ENCODE data around the gene FKBP10.
A peak's percentile ranks its signal among the peaks of the same experiment; 100 is the strongest.

The FKBP10 gene, protein sequence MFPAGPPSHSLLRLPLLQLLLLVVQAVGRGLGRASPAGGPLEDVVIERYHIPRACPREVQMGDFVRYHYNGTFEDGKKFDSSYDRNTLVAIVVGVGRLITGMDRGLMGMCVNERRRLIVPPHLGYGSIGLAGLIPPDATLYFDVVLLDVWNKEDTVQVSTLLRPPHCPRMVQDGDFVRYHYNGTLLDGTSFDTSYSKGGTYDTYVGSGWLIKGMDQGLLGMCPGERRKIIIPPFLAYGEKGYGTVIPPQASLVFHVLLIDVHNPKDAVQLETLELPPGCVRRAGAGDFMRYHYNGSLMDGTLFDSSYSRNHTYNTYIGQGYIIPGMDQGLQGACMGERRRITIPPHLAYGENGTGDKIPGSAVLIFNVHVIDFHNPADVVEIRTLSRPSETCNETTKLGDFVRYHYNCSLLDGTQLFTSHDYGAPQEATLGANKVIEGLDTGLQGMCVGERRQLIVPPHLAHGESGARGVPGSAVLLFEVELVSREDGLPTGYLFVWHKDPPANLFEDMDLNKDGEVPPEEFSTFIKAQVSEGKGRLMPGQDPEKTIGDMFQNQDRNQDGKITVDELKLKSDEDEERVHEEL

DNA sequence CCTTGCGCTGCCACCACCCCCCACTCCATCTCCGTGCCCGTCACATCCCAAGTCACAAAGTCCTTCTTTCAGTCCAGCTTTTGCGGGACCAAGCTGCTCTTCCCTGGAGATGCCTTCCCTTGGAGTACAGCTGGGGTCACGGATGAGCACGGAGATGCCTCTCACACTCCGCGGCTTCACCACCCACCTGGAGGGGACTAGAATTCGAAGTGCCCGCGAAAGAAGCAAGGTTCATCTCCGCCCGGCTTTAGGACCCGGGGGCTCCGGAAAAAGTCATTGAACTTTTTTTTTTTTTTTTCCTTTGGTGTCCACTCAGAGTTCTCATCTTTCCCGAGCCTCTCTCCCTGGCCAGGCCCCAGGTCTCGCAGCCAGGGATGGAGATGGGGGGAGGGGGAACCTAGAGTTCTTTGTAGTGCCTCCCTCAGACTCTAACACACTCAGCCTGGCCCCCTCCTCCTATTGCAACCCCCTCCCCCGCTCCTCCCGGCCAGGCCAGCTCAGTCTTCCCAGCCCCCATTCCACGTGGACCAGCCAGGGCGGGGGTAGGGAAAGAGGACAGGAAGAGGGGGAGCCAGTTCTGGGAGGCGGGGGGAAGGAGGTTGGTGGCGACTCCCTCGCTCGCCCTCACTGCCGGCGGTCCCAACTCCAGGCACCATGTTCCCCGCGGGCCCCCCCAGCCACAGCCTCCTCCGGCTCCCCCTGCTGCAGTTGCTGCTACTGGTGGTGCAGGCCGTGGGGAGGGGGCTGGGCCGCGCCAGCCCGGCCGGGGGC lies at the start of gene FKBP10:
Gene FKBP10 (plus strand): TSS at position 624 of the 771 bp plus-strand sequence. CDS start 31 bp downstream, at position 655.
- TF ChIP-seq, protein P1, sequence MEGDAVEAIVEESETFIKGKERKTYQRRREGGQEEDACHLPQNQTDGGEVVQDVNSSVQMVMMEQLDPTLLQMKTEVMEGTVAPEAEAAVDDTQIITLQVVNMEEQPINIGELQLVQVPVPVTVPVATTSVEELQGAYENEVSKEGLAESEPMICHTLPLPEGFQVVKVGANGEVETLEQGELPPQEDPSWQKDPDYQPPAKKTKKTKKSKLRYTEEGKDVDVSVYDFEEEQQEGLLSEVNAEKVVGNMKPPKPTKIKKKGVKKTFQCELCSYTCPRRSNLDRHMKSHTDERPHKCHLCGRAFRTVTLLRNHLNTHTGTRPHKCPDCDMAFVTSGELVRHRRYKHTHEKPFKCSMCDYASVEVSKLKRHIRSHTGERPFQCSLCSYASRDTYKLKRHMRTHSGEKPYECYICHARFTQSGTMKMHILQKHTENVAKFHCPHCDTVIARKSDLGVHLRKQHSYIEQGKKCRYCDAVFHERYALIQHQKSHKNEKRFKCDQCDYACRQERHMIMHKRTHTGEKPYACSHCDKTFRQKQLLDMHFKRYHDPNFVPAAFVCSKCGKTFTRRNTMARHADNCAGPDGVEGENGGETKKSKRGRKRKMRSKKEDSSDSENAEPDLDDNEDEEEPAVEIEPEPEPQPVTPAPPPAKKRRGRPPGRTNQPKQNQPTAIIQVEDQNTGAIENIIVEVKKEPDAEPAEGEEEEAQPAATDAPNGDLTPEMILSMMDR (conservative IDR thresholded peaks at IDR 0.05; ENCODE audit: control insufficient read depth, insufficient read depth, low read depth, low read length): no peak

DNA sequence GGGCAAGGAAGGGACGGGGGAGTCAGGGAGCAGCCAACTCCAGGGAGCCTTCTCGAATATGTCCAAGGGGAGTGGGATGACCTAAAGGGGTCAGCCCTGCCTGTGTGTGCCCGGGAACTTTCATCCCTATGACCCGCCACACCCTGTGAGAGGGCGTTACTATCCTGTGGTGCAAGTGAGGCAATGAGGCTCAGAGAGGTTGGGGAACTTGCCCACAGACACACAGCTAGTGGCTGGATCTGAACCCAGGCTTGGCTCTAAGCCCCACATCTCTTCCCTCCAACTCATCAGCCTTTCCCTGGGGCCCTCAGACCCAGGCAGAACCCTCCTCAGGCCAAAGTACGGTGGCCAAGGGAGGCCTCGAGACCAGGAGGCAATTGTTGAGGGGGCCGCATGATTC lies 49.5 kb upstream of the FKBP10 start:
- DNase-seq (ENCODE audit: low read depth): no peak
- H3K4me3 ChIP-seq (ENCODE audit: control insufficient read depth, low read depth, low read length): no peak overlapping the region
- TF ChIP-seq, protein P1 (conservative IDR thresholded peaks at IDR 0.05; ENCODE audit: control insufficient read depth, insufficient read depth, low read depth, low read length): no peak

More for the DNA sequence above, at the start of gene FKBP10:
- DNase-seq (ENCODE audit: low read depth): peak; percentile 81
- peak within 1 kb of the TSS; percentile 76 for H3K4me3 ChIP-seq (ENCODE audit: control insufficient read depth, low read depth, low read length)

DNA sequence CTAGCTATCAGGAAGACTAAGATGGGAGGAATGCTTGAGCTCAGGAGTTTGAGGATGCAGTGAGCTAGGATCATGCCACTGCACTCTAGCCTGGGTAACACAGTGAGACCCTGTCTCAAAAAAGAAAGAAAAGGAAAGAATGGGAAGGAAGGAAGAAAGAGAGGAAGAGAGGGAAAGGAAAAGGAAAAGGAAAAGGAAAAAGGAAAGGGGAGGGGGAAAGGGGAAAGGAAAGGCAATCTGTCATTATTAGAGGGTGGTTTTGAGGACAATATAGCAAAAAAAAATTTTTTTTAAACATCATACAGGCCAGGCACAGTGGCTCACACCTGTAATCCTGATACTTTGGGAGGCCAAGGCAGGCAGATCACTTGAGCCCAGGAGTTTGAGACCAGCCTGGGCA lies 46.7 kb upstream of the FKBP10 start:
- no peak overlapping the region for H3K4me3 ChIP-seq (ENCODE audit: control insufficient read depth, low read depth, low read length)
- no peak for DNase-seq (ENCODE audit: low read depth)
- TF ChIP-seq, protein P1 (conservative IDR thresholded peaks at IDR 0.05; ENCODE audit: control insufficient read depth, insufficient read depth, low read depth, low read length): no peak

DNA sequence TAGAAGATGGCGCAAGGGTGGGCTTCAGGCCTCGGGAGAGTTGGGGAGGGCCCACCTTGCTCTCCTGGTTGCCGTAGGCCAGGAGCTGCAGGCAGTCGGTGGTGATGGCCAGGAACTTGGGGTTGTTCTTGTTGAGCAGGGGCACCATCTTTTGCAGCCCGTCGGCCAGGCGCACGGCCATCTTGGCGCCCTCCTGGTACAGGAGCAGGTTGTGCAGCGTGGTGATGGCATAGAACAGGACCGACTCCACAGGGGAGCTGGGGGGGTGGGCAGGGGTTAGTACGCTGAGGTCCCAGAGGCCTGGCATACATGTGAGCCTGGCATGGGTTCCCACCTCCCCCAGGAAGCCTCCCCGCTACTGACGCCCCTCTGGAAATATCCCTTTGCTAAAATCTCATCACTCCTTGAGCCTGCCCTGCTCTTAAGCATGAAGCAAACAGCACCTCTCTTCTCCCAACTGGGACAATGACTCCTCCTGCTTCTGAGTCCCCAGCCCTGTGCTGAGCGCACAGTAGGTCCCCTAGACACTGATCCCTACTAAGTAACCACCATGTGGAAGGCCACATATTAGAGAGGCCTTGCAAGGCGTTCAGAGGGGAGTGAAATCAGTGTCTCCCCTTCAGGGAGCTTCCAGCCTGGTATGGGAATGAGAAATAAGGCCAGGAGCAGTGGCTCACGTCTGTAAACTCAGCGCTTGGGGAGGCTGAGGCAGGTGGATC lies 45.3 kb upstream of the FKBP10 start:
- TF ChIP-seq, protein P1 (conservative IDR thresholded peaks at IDR 0.05; ENCODE audit: control insufficient read depth, insufficient read depth, low read depth, low read length): no peak

DNA sequence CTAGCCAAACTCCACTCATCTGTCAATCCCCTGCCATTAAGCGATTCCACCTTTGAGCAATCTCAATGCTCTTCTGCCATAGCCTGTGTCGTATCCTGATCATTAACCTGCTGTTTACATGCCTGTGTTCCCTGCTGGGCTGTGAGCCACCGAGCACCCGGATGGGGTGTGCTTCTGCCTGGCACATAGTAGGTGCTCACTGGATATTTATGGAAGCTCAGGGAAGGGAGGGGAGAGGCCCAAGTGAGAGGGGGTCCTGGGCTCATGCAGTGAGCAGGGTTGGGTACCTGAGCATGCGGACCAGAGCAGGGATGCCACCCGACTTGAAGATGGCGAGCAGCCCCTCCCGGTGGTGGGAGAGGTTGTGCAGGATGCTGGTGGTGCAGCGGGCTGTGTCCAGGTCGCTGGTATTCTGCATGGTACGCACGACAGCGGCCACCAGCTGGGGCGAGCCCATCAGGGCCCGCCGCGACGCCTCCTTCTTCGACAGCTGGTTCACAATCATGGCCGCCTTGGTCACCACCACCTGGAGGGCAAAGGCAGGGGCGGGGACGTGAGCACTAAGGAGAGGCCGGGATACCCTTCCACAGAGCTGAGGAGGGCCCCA lies 44.0 kb upstream of the FKBP10 start:
- no peak for DNase-seq (ENCODE audit: low read depth)
- no peak overlapping the region for H3K4me3 ChIP-seq (ENCODE audit: control insufficient read depth, low read depth, low read length)
- TF ChIP-seq, protein P1 (conservative IDR thresholded peaks at IDR 0.05; ENCODE audit: control insufficient read depth, insufficient read depth, low read depth, low read length): no peak

More for the DNA sequence above, 45.3 kb upstream of the FKBP10 start:
- H3K4me3 ChIP-seq (ENCODE audit: control insufficient read depth, low read depth, low read length): no peak overlapping the region
- DNase-seq (ENCODE audit: low read depth): no peak

Data from fibroblast of mammary gland (primary cell).